ENCODE results near the gene DOK6. TPM values are rescaled to one million over a fixed set of nuclear protein-coding genes. Genes with fewer than 3 reads are reported as not detected.

DOK6 gene
- total and polyA plus RNA-seq, 12 donors = 0.37 to 12.5 (median 4.6) TPM

- Histone ChIP-seq H3K9me3 (peaks cover 0 to 8% (median 0%) of the 10 kb centered on the region in 11 donors), H3K27me3 (no peaks in the 10 kb centered on the region), H3K36me3 (no peaks in the 10 kb centered on the region), H3K4me1 (no peaks in the 10 kb centered on the region), H3K4me3 (no peak overlapping the region), H3K27ac (no peak overlapping the region)
- no peak for ATAC-seq
- WGBS, 2 donors = 71 to 77% methylated on average over 6 of the region's 6 CpGs
- TF ChIP-seq CTCF (IDR thresholded peaks at IDR 0.05) = no peak
- DNase-seq = no peak
- intact Hi-C loops (cut with DNase I) = no loop called here
Observed at GRCh38 chr18:69757733-69758132, 357.0 kb downstream of the DOK6 start.

- H3K9me3 ChIP-seq = peaks cover 0 to 8% (median 0%) of the 10 kb centered on the region in 11 donors
- DNase-seq (no peak), ATAC-seq (no peak)
- H3K4me3 ChIP-seq = no peak overlapping the region
- H3K27ac ChIP-seq = no peak overlapping the region
- H3K4me1 ChIP-seq = no peaks in the 10 kb centered on the region
- no peaks in the 10 kb centered on the region for H3K27me3 ChIP-seq
- intact Hi-C loops (cut with DNase I) = no loop called here
- H3K36me3 ChIP-seq = no peaks in the 10 kb centered on the region
- no peak for TF ChIP-seq CTCF (IDR thresholded peaks at IDR 0.05)
Observed at GRCh38 chr18:69758458-69758857, 357.8 kb downstream of the DOK6 start.

DNA sequence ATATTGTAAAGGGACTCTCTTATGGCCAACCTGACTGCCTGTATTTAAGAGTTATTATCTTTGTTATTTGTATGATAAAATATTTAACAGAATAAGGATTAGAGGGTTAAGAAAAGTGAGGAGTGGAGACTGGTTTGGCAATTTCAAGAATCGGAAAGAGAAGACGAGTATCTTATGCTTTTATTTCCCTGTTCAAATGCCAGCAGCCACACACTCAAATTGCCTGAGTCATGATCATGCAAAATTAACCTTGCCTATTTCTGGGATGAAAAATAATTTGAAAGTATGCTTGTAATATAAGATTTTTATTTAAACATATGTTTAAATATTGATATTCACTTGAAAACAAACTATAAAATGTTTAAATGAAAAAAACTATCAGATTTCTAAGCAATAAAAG, 358.4 kb downstream of the DOK6 start:
- peaks cover 0 to 8% (median 0%) of the 10 kb centered on the region in 11 donors for H3K9me3 ChIP-seq
- intact Hi-C loops (cut with DNase I) = no loop called here
- H3K27me3 ChIP-seq = no peaks in the 10 kb centered on the region
- DNase-seq (no peak), ATAC-seq (no peak)
- no peak for TF ChIP-seq CTCF (IDR thresholded peaks at IDR 0.05)
- H3K27ac ChIP-seq = no peak overlapping the region
- no peak overlapping the region for H3K4me3 ChIP-seq
- WGBS, 2 donors = 73 to 78% methylated on average over 2 of the region's 2 CpGs
- no peaks in the 10 kb centered on the region for H3K36me3 ChIP-seq
- H3K4me1 ChIP-seq = no peaks in the 10 kb centered on the region

GRCh38 chr18:69763002-69763401, 362.3 kb downstream of the DOK6 start:
- Histone ChIP-seq H3K36me3 (no peaks in the 10 kb centered on the region), H3K9me3 (no peaks in the 10 kb centered on the region), H3K27me3 (no peaks in the 10 kb centered on the region), H3K4me3 (no peak overlapping the region), H3K27ac (no peak overlapping the region), H3K4me1 (no peaks in the 10 kb centered on the region)
- ATAC-seq = no peak
- no peak for TF ChIP-seq CTCF (IDR thresholded peaks at IDR 0.05)
- intact Hi-C loops (cut with DNase I) = no loop called here
- WGBS, 2 donors = 58 to 59% methylated on average over 4 of the region's 4 CpGs
- DNase-seq = no peak

- ATAC-seq = no peak
- no peak overlapping the region for H3K4me3 ChIP-seq
- H3K4me1 ChIP-seq = no peaks in the 10 kb centered on the region
- no peaks in the 10 kb centered on the region for H3K9me3 ChIP-seq
- no peak overlapping the region for H3K27ac ChIP-seq
- TF ChIP-seq CTCF (IDR thresholded peaks at IDR 0.05) = no peak
- no peaks in the 10 kb centered on the region for H3K27me3 ChIP-seq
- WGBS, 2 donors = 95 to 97% methylated on average over 5 of the region's 5 CpGs
- intact Hi-C loops (cut with DNase I) = no loop called here
- DNase-seq = no peak
- H3K36me3 ChIP-seq = no peaks in the 10 kb centered on the region
Observed at GRCh38 chr18:69763821-69764220, 363.1 kb downstream of the DOK6 start.
